Aorta (tissue), 5 donors: Measurements from ENCODE around the gene PLD5. TPM values are rescaled to one million over a fixed set of nuclear protein-coding genes. Genes with fewer than 3 reads are reported as not detected.

Source experiments
- ATAC-seq: fragments of 200-7000 bp; cut with Tn5 transposase; one replicate; pipeline ENCODE4 v1.9.1; 2022; ENCODE audit warnings: moderate library complexity; ENCODE audit not compliant: low FRiP score
- DNase-seq, 2 donors: peaks; one replicate each; pipeline ENCODE4 v3.0.0-alpha.2; 2020
- H3K27ac ChIP-seq, 2 donors: one replicate each; pipeline ENCODE4 v1.5.1; 2013; ENCODE audit warnings: low read length in 2 of 2, mild to moderate bottlenecking in 2 of 2, moderate library complexity in 2 of 2, control low read depth in 1 of 2, inconsistent platforms in 1 of 2, low read depth in 1 of 2
- H3K27me3 ChIP-seq, 2 donors: one replicate each; pipeline ENCODE4 v1.6.1; 2013; ENCODE audit warnings: control low read depth in 1 of 2, low read length in 1 of 2, mild to moderate bottlenecking in 1 of 2, moderate library complexity in 1 of 2; ENCODE audit not compliant: insufficient read depth in 2 of 2, control insufficient read depth in 1 of 2
- H3K36me3 ChIP-seq, 2 donors: one replicate each; pipeline ENCODE4 v1.6.1; 2013; ENCODE audit warnings: control low read depth in 1 of 2, low read length in 1 of 2, mild to moderate bottlenecking in 1 of 2; ENCODE audit not compliant: insufficient read depth in 2 of 2, control insufficient read depth in 1 of 2
- H3K4me1 ChIP-seq, 2 donors: one replicate each; pipeline ENCODE4 v1.6.1; 2013; ENCODE audit warnings: low read length in 2 of 2, control low read depth in 1 of 2, mild to moderate bottlenecking in 1 of 2, moderate library complexity in 1 of 2; ENCODE audit not compliant: insufficient read depth in 2 of 2, control insufficient read depth in 1 of 2
- H3K4me3 ChIP-seq, 2 donors: one replicate each; pipeline ENCODE4 v1.5.1; 2013; ENCODE audit warnings: low read length in 2 of 2, control low read depth in 1 of 2, mild to moderate bottlenecking in 1 of 2
- H3K9me3 ChIP-seq: one replicate; pipeline ENCODE4 v1.6.1; 2013; ENCODE audit warnings: mild to moderate bottlenecking, low read length; ENCODE audit not compliant: control insufficient read depth
- WGBS, 2 donors: extraction: QIAGEN DNeasy Blood & Tissue Kit; methylation state at CpG; one replicate each; pipeline ENCODE4 v1.1.7; 2013; 5-methylcytosine and 5-hydroxymethylcytosine counted together
- intact Hi-C, 2 donors: fragments of 100-400 bp; cut with DNase I; formaldehyde crosslinking; loops; one replicate each; pipeline versions ENCODE4 v1.14.2 to v1.15.0; 2022
- polyA plus RNA-seq, 2 donors: library from polyadenylated mRNA; stranded (reverse); fragments of 200-250 nt; gene quantifications; one replicate each; pipeline ENCODE4 v1.2.3, GENCODE V29; 2013
- total RNA-seq, 2 donors: library from RNA; stranded (reverse); fragmentation: NEBNext Ultra II Directional; extraction: Animal tissue kit (Norgen Biotek cat#: 25700); gene quantifications; one replicate each; pipeline ENCODE4 v1.2.1, GENCODE V29; 2021
- donor health status: healthy with polysubstance abuse.
- donor health status: Bipolar disorder and iron deficiency.
- donor health status: DM: no; HTN: no; CAD: no.
- donor health status: DM: no; HTN: no; CAD: no.
- donor health status: DM: yes; HTN: yes; CAD: no.

Gene PLD5
- total and polyA plus RNA-seq, 4 donors: 4.5 to 18.1 (median 10.1) TPM

- H3K9me3 ChIP-seq: no peaks in the 10 kb centered on the region
- 43 to 49% methylated on average over 7 of the region's 7 CpGs for WGBS, 2 donors
- H3K27ac ChIP-seq: no peak overlapping the region
- no peak for ATAC-seq
- no peaks in the 10 kb centered on the region for H3K27me3 ChIP-seq
- H3K36me3 ChIP-seq: no peaks in the 10 kb centered on the region
- H3K4me1 ChIP-seq: no peaks in the 10 kb centered on the region
- no peak overlapping the region for H3K4me3 ChIP-seq
- DNase-seq: no peak
- intact Hi-C loops: no loop called here
These were observed 468.7 kb downstream of the PLD5 start for GRCh38 chr1:242055749-242056320.

GRCh38 chr1:242043165-242043564 is 481.3 kb downstream of the PLD5 start:
- no peak for ATAC-seq
- DNase-seq: no peak
- H3K9me3 ChIP-seq: no peaks in the 10 kb centered on the region
- 42 to 47% methylated on average over 3 of the region's 3 CpGs for WGBS, 2 donors
- no peak overlapping the region for H3K4me3 ChIP-seq
- intact Hi-C loops: no loop called here
- no peaks in the 10 kb centered on the region for H3K36me3 ChIP-seq
- no peaks in the 10 kb centered on the region for H3K4me1 ChIP-seq
- H3K27ac ChIP-seq: no peak overlapping the region
- H3K27me3 ChIP-seq: no peaks in the 10 kb centered on the region

GRCh38 chr1:242034392-242034791 is 490.1 kb downstream of the PLD5 start:
- Histone ChIP-seq H3K9me3 (no peaks in the 10 kb centered on the region), H3K27me3 (no peaks in the 10 kb centered on the region), H3K36me3 (no peaks in the 10 kb centered on the region), H3K4me3 (no peak overlapping the region), H3K4me1 (no peaks in the 10 kb centered on the region), H3K27ac (no peak overlapping the region)
- intact Hi-C loops: no loop called here
- WGBS, 2 donors: 85 to 86% methylated on average over 5 of the region's 5 CpGs
- ATAC-seq: no peak
- DNase-seq: no peak

GRCh38 chr1:242033447-242033846 is 491.1 kb downstream of the PLD5 start:
- Histone ChIP-seq H3K27ac (no peak overlapping the region), H3K4me1 (no peaks in the 10 kb centered on the region), H3K9me3 (no peaks in the 10 kb centered on the region), H3K27me3 (no peaks in the 10 kb centered on the region), H3K36me3 (no peaks in the 10 kb centered on the region), H3K4me3 (no peak overlapping the region)
- intact Hi-C loops: no loop called here
- DNase-seq (no peak), ATAC-seq (peak; percentile 27)
- 5 to 23% methylated on average over 4 of the region's 4 CpGs for WGBS, 2 donors
